GM12878 (cell line): ENCODE measurements around the gene ADK. TPM values are rescaled to one million over a fixed set of nuclear protein-coding genes. Genes with fewer than 3 reads are reported as not detected.

Source experiments
- ATAC-seq: fragments of 200-7000 bp; cut with Tn5 transposase; 3 replicates; pipeline ENCODE4 v1.9.1; 2020; ENCODE audit warnings: mild to moderate bottlenecking, moderate library complexity
- BruUV-seq: library from RNA; stranded (reverse); fragments of 400-500 nt; replicated peaks from 2 replicates; lab custom pipeline; 2021; lab: Mats Ljungman, UMichigan
- CTCF ChIA-PET: fragments of 300-600 bp; sonication (Branson Sonifier 250); formaldehyde crosslinking; extraction: SDS; loops from one replicate; lab custom pipeline; 2021; ENCODE audit warnings: inconsistent platforms; lab: Yijun Ruan, JAX
- POLR2A ChIA-PET: fragments of 350-600 bp; formaldehyde crosslinking; extraction: SDS; loops from one replicate; lab custom pipeline; 2021; ENCODE audit warnings: inconsistent platforms; lab: Charles Lee
- RAD21 ChIA-PET: fragments of 300-600 bp; sonication (Branson Sonifier 250); formaldehyde crosslinking; loops from one replicate; lab custom pipeline; 2023; ENCODE audit warnings: antibody characterized with exemption; ENCODE audit not compliant: unreplicated experiment; lab: Charles Lee
- SMC1A ChIA-PET: fragments of 300-600 bp; sonication (Branson Sonifier 250); formaldehyde crosslinking; loops from one replicate; lab custom pipeline; 2023; ENCODE audit not compliant: unreplicated experiment, uncharacterized antibody; lab: Charles Lee
- DNase-seq: peaks from one replicate; pipeline ENCODE4 v3.0.0-alpha.2; 2011; ENCODE audit warnings: low read depth, low spot score
- FAIRE-seq: peaks from 3 replicates; lab custom pipeline; 2011; peaks lifted over from hg19 to GRCh38; lab: Jason Lieb, UNC
- H2AFZ ChIP-seq: 2 replicates; pipeline ENCODE4 v1.6.0; 2011; ENCODE audit warnings: low read depth, low read length, control low read depth; ENCODE audit not compliant: control insufficient read depth
- H3K27ac ChIP-seq: 2 replicates; pipeline ENCODE4 v1.5.1; 2011; ENCODE audit warnings: control low read depth; ENCODE audit not compliant: control insufficient read depth, insufficient read depth
- H3K27me3 ChIP-seq, 2 experiments: replicated peaks in 1 of 2; 2 replicates each; pipeline versions ENCODE4 v1.6.0 to v1.6.1; 2011; ENCODE audit warnings: low read length in 1 of 2; ENCODE audit not compliant: control insufficient read depth in 2 of 2, insufficient read depth in 2 of 2
- H3K36me3 ChIP-seq, 2 experiments: 2 replicates each; pipeline ENCODE4 v1.5.1; 2011; ENCODE audit warnings: low read length in 1 of 2; ENCODE audit not compliant: control insufficient read depth in 2 of 2, insufficient read depth in 2 of 2
- H3K4me1 ChIP-seq: 2 replicates; pipeline ENCODE4 v1.6.1; 2011; ENCODE audit warnings: mild to moderate bottlenecking, low read length, moderate library complexity, mixed read lengths; ENCODE audit not compliant: control insufficient read depth, insufficient read depth
- H3K4me2 ChIP-seq: 2 replicates; pipeline ENCODE4 v1.6.0; 2011; ENCODE audit warnings: control low read depth; ENCODE audit not compliant: control insufficient read depth, insufficient read depth
- H3K4me3 ChIP-seq: fragments of 200-600 bp; sonication (generic); 2 replicates; pipeline ENCODE4 v1.5.1; 2016
- H3K79me2 ChIP-seq: 2 replicates; pipeline ENCODE4 v1.6.0; 2011; ENCODE audit warnings: low read length; ENCODE audit not compliant: control insufficient read depth, insufficient read depth
- H3K9ac ChIP-seq: 2 replicates; pipeline ENCODE4 v1.8.0; 2011; ENCODE audit warnings: low read length, control low read depth, mixed read lengths; ENCODE audit not compliant: control insufficient read depth, insufficient read depth
- H3K9me3 ChIP-seq: replicated peaks from 3 replicates; pipeline ENCODE4 v1.5.1; 2011; ENCODE audit warnings: mild to moderate bottlenecking, low read length; ENCODE audit not compliant: control insufficient read depth, insufficient read depth
- H4K20me1 ChIP-seq: 2 replicates; pipeline ENCODE4 v1.6.0; 2011; ENCODE audit not compliant: control insufficient read depth, insufficient read depth
- FOXM1 ChIP-seq: IDR thresholded peaks from 2 replicates; pipeline ENCODE4 v1.6.1; 2012; ENCODE audit warnings: low read depth, mild to moderate bottlenecking, inconsistent platforms, low read length, moderate library complexity
- IRF3 ChIP-seq: fragments of 450-650 bp; IDR thresholded peaks from 2 replicates; pipeline ENCODE4 v1.6.1; 2014; ENCODE audit warnings: mild to moderate bottlenecking
- JUNB ChIP-seq: IDR thresholded peaks from 2 replicates; pipeline ENCODE4 v1.6.1; 2016; ENCODE audit warnings: antibody characterized with exemption, mild to moderate bottlenecking
- MYB ChIP-seq: fragments of 150-350 bp; IDR thresholded peaks from 2 replicates; pipeline ENCODE4 v1.6.1; 2014; ENCODE audit warnings: mild to moderate bottlenecking, low read depth, low read length, borderline replicate concordance
- WGBS: methylation state at CpG from one replicate; pipeline ENCODE4 v1.1.6; 2016; ENCODE audit warnings: low lambda C conversion rate; ENCODE audit not compliant: insufficient replicate concordance, insufficient coverage; ENCODE audit errors: missing lambda C conversion rate; 5-methylcytosine and 5-hydroxymethylcytosine counted together
- in situ Hi-C: fragments of 300-500 bp; cut with MboI; formaldehyde crosslinking; loops from 9 replicates; pipeline ENCODE4 v1.14.3; 2018; ENCODE audit warnings: mixed read lengths
- intact Hi-C: fragments of 100-400 bp; cut with micrococcal nuclease; formaldehyde crosslinking; loops from one replicate; pipeline ENCODE4 v1.14.2; 2022; ENCODE audit not compliant: unreplicated experiment
- polyA plus RNA-seq, 11 experiments: library from polyadenylated mRNA; depleted of rRNA in 4 of 11; unstranded in 6 of 11; stranded (reverse) in 5 of 11; fragments of >200 nt; fragmentation: Nextera tagmentation in 4 of 11; fragmentation: Illumina TruSeq in 1 of 11; extraction: Ambion mirVana in 4 of 11; extraction: Trizol in 1 of 11; gene quantifications; 1 replicate in 1 of 11; 2 replicates in 10 of 11; pipeline versions ENCODE4 v1.2.1 to v1.2.3, GENCODE V29; 2011 to 2016; ENCODE audit warnings: inconsistent platforms in 2 of 11, missing spikeins in 2 of 11, low read depth in 1 of 11
- total RNA-seq, 4 experiments: library from RNA; depleted of rRNA in 3 of 4; stranded (reverse); fragments of >200 nt in 3 of 4; fragmentation: Illumina TruSeq in 1 of 4; extraction: Trizol in 1 of 4; gene quantifications; 2 replicates each; pipeline versions ENCODE4 v1.2.1 to v1.2.3, GENCODE V29; 2013 to 2021
- TF ChIP-seq, protein P1 (sequence below): fragments of 450-650 bp; IDR thresholded peaks from 2 replicates; pipeline ENCODE4 v1.6.1; 2017; ENCODE audit warnings: low read depth, mild to moderate bottlenecking, moderate library complexity

ADK gene
- total and polyA plus RNA-seq, 10 of the 15 experiments (the other 5 are each of a cell fraction or from before 2014, with no cell fraction given) = 42.0 to 151 (median 81.6) TPM

DNA sequence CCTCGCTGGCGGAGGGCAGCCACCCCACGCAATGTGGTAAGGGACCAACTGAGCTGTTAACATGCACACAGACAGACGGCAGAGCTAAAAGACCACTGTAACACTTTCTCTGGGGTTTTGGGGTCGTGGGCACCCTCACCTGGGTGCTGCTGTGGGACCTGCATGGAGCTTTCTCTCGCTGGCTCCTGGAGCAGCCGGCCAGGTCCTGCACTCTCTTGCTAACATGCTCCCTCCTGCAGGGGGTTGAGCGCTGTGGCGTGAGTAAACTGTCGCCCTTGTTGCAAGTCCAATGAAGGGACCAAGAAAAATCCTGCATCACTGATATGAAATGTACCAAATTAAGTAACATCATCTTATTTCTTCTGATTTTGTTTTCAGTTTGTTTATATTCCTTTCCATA lies 92.0 kb downstream of the ADK start:
- H3K9me3 ChIP-seq = no peaks in the 10 kb centered on the region
- WGBS = 83% methylated on average over 10 of the region's 10 CpGs
- in situ Hi-C loops = no loop called here
- ChIA-PET CTCF (interaction anchor here (0.8 to 4.5 kb wide), 15 partner anchors 8 to 993 kb away, joined by 3 to 71 read pairs (median 5); partner anchors contain the start of gene COMTD1), RAD21 (interaction anchor here (1.5 to 4.1 kb wide), 5 partner anchors 48 to 993 kb away, joined by 4 to 25 read pairs (median 8); partner anchors contain the start of gene COMTD1), SMC1A (interaction anchor here (1.0 to 3.7 kb wide), 12 partner anchors 11 to 858 kb away, joined by 3 to 21 read pairs (median 5); a partner anchor contains a TSS), POLR2A (no interaction called here)
- DNase-seq (no peak), FAIRE-seq (no peak), ATAC-seq (no peak)
- H3K4me3 ChIP-seq = no peak overlapping the region
- H3K9ac ChIP-seq = no peak overlapping the region
- BruUV-seq = no TSS peak
- H4K20me1 ChIP-seq = no peaks in the 10 kb centered on the region
- no peaks in the 10 kb centered on the region for H3K4me1 ChIP-seq
- H3K36me3 ChIP-seq = peaks cover 5 to 9% of the 10 kb centered on the region in 2 experiments; a peak in 3 of 4 replicates
- no peak overlapping the region for H3K27ac ChIP-seq
- intact Hi-C loops = no loop called here
- H3K4me2 ChIP-seq = no peak overlapping the region
- TF ChIP-seq, protein P1, sequence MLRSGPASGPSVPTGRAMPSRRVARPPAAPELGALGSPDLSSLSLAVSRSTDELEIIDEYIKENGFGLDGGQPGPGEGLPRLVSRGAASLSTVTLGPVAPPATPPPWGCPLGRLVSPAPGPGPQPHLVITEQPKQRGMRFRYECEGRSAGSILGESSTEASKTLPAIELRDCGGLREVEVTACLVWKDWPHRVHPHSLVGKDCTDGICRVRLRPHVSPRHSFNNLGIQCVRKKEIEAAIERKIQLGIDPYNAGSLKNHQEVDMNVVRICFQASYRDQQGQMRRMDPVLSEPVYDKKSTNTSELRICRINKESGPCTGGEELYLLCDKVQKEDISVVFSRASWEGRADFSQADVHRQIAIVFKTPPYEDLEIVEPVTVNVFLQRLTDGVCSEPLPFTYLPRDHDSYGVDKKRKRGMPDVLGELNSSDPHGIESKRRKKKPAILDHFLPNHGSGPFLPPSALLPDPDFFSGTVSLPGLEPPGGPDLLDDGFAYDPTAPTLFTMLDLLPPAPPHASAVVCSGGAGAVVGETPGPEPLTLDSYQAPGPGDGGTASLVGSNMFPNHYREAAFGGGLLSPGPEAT = no peak
- TF ChIP-seq MYB (no peak), IRF3 (no peak), JUNB (no peak), FOXM1 (no peak)
- H2AFZ ChIP-seq = no peak overlapping the region
- no peaks in the 10 kb centered on the region for H3K27me3 ChIP-seq
- no peaks in the 10 kb centered on the region; the same call in none of the 2 replicates for H3K79me2 ChIP-seq
